A172 (cell line): ENCODE data around the gene ICE2. TPM values are rescaled to one million over a fixed set of nuclear protein-coding genes. Genes with fewer than 3 reads are reported as not detected.

Experiments
- DNase-seq: peaks from one replicate; pipeline ENCODE4 v3.0.0-alpha.2; 2015; ENCODE audit warnings: low spot score
- total RNA-seq: library from RNA; depleted of rRNA; stranded (reverse); fragments of >200 nt; shearing (Covaris generic); gene quantifications from 2 replicates; pipeline ENCODE4 v1.2.3, GENCODE V29; 2014; rRNA removed

Gene ICE2, protein sequence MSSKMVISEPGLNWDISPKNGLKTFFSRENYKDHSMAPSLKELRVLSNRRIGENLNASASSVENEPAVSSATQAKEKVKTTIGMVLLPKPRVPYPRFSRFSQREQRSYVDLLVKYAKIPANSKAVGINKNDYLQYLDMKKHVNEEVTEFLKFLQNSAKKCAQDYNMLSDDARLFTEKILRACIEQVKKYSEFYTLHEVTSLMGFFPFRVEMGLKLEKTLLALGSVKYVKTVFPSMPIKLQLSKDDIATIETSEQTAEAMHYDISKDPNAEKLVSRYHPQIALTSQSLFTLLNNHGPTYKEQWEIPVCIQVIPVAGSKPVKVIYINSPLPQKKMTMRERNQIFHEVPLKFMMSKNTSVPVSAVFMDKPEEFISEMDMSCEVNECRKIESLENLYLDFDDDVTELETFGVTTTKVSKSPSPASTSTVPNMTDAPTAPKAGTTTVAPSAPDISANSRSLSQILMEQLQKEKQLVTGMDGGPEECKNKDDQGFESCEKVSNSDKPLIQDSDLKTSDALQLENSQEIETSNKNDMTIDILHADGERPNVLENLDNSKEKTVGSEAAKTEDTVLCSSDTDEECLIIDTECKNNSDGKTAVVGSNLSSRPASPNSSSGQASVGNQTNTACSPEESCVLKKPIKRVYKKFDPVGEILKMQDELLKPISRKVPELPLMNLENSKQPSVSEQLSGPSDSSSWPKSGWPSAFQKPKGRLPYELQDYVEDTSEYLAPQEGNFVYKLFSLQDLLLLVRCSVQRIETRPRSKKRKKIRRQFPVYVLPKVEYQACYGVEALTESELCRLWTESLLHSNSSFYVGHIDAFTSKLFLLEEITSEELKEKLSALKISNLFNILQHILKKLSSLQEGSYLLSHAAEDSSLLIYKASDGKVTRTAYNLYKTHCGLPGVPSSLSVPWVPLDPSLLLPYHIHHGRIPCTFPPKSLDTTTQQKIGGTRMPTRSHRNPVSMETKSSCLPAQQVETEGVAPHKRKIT
- total RNA-seq = 29.2 and 31.9 TPM in 2 replicates

DNA sequence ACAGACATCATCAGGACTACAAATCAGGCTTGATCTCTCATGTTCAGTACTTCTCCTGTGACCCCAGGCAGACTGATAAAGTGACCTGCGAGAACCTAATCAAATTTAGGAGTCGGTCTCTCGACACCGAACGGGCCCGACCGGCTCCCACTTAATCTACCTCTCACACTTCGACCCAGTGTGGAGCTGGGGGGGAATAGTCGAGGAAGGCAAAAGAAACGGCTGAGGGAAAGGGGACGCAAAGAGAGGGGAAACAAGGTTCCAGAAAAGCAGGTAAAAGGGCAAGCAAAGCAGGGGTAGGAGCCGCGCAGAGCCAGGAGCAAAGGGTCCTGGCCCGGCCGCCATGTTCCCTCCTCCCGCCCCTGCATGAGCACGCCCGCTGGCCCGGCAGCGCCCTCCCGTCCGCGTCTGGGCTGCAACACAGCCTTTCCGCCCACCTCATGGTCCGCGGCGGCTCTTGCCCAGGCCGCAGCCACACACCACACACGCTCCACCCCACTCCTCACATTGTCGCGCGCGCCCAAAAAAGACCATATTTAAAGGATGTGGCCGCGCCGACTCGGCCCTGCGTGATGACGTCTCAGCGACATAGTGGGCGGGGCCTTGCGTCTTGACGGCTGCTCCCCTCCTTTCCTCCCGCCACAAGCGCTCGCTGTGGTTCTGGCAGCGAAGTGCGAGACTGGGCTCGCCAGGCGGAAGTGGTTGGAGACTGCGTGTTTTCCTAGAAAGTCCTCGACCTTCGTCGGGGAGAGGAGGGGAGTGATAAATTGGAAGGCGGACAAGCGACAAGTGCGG is at the start of gene ICE2:
Gene ICE2 (minus strand): TSS at position 577 of the 795 bp plus-strand sequence. CDS start 1,165 bp downstream, outside the sequence.
- DNase-seq = peak; percentile 88

DNA sequence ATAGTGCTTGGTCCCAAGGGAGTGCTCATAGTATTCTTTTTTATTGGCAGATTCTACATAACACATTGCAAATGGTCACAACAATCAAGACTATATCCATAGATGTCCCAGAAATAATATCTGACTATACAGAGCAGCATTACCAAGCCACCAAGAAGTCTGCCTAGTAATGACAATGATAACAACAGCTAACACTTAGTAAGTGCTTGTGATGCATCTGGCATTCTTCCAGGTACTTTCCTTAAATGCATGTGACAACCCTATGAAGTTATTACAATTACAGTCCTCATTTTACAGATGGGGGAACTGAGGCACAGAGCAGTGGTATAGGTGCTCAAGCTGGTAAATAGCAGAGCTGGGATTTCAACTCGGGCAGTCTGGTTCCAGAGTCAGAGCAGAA is 49.6 kb upstream of the ICE2 start:
- peak; percentile 16 for DNase-seq

DNA sequence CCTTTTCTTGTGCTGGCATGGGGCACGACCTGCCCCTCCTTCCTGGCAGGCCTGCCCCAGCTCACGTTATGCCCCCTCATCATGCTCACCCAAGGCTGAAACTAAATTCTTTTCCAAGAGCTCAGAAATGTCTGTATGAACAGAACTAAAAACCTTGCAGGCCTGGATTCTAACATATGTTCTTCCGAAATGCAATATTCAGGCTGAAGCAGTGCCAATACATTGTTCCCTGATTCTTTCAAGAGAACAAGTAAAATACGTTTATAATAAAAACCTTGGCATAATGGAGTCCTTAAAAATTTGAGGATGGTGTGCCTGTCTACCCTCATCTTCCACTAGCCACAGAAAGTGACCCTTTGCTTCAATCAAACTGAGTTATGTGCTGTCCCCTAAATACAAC is 48.5 kb upstream of the ICE2 start:
- no peak for DNase-seq

DNA sequence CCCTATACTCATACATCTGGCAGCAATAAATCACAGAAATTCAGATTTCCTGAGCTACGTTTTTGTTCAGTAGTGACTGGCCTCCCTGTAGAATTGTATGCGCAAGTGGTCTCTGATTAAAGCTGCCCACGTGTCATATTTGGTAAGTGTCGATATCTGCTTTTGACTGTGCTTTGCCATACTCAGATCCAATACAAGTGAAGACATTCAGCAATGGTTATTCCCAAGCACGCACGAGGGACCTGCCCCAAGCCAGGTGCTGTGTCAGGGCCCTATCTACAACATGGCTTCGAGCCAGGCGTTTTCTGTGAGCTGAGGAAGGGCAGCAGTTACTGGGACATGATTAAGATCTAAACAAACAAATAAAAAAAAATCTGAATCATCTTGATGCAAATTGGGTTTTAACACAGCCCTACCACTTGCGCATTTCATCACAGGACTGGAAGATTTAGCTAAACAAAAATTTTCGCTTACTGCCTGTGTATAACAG is 47.2 kb upstream of the ICE2 start:
- no peak for DNase-seq

DNA sequence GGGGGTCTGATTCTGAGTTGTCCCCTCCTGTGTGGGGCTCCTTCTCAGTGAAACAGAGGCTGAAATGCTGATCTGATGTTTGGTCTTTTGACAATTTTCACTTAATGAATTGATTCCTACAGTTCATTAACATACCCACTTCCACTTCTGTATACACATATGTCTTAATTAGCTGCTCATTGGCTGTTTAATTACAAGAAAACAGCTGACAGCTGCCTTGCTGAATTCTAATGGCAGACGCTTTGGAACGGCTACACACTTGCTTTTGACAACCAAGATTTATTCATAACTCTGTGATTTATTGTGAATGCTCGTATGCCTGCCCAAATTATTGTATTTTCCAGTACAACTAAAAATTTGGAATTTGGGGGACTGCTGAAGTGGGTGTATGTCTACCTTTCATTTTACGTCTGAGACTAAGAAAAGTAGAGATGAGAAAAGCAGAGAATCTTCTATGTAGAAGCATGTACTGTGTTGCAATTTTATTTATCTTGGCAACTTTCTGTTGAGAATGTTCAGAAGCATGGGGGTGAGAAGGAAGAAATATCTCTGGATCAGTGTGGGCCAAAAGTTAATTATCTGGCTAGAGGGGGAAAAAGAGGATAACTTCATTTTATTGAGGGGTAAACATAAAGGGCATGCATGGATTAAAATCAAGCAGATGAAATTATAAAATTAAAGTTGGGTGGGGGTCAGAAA is 46.5 kb upstream of the ICE2 start:
- no peak for DNase-seq

DNA sequence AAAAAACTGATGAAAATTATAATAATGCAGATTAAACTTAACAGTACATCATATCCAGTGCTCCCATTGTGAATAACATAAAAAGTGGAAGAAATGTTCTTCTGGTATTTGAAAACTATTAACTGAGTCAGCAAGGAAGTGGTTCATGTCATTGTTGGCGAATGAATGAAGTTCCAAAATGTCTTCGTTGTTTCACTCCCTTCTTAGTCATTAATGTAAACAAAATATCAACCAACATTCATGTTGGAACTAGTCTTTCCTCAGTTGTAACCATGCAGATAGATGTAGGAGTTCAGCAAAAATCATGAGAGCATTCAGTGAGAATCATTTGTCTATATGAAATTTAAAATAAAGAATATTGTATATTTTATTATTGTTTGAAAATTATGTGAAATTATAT is 44.1 kb upstream of the ICE2 start:
- peak; percentile 6 for DNase-seq

DNA sequence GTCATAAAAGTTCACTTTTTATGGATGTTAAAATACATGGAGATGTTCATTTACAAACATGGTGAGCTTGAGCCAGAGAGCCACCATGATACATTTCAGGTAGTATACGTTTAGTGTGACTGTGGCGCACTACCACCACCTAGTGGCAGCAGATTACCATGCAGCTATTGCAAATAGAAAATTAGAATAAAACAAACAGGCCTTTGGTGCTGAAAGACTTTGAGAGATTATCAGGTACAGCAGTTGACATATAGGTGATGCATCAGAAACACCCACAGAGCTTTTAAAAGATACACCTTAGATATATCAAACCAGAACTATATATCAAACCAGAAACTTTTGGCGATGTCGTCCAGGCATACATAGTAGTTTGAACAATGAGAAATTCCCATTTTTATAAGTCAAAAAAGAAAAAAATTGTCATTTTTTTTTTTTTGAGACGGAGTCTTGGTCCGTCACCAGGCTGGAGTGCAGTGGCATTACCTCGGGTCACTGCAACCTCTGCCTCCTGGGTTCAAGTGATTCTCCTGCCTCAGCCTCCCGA is 42.0 kb upstream of the ICE2 start:
- DNase-seq = peak; percentile 49

DNA sequence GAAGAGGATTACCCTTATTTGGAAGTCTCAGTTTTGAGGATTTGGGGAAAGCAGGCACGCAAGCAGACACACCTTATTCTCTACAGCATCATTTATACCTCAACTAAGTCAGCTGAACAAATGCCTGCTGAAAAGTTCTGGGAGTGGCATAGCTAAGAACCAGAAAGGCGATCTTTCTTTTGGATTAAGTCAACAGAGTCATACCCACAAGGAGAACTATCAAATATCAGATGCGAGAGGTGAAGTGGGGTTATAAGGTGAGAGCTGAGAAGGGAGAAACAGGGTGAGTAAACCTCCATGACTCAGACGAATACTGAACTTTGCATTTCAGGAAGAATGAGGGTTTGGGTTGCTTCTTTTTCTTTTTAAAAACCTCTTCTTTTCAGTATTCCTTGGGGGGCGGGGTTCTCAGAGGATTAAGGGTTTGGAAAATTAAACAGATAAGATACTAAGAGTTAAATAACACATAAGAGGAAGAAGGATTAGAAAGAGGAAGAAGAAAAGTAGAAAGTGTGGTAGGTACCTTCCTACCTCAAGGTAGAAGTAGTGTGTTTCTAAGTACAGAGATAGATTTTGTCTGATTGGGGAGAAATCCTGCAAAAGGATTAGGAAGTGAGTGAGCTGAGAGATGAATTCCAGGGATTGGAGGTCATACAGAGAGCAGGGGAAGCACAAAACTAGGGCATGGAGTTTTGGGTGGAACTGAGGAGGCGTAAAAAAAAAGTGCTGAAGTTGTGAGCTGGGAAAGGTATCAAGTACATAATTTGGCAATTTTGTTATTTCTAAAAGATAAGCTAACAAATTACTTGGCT is 41.3 kb upstream of the ICE2 start:
- peak; percentile 27 for DNase-seq

DNA sequence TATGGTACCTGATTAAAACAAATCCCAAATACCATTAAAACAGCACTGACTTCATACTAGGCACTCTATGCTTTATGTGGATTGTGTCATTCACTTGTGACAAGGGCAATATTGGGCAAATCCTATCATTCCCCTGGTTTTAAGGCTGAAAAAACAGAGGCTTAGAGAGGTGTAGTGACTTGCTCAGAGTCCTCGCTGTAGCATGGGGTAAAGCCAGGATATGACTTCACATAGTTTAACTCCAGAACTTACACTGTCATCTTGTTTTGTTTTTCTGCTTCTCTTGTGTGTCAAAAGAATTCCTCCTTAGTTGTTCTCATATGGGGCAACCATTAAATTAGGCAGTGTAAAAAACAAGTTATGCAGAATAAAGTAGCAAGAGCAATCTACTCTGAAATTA is 40.3 kb upstream of the ICE2 start:
- no peak for DNase-seq

DNA sequence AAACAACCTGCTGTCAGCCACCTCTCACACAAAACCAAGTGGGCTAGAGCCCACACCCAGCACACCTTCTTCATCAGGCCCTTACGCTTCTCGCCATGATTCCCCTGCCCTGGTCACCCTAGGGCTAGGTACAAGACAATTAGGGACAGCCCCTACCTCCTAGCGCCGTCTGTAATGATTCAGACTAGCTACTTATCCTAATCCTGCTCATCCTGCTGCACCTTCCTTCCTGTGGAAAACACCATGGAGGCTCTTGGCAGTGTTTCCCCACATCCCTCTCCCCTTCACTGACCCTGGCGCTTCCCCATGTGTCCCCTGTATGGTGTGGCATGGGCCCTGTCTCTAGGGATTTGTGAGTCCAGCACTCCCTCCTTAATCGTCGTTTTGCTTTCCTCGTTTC is 39.6 kb upstream of the ICE2 start:
- no peak for DNase-seq

DNA sequence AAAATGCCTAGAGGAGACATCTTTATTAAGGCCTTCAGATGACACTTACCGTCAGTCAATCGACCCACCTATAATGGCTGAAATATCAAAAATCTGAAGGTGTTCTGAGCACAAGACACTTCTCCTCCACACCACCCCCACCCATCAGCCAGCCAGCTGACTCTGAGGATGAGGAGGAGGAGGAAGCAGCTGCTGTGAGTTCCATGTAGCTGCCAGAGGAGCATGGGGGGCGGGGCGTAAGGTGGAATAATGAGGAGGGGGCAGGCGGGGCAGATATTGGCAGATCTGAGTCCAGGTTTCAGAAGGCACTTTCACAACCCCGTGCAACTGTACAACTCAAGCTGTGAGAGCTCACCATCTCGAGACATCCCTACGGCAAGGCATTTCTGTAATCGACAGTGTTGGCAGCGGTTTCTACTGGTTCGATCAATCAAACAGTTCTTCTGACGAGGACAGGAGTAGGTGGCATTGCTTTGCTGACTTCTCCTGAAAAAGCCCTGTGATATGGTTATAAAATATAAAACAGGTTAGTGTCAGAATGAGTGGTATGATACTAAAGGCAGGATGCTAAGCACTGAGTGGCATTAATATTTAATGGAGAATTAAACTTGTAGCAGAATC is 35.4 kb upstream of the ICE2 start:
- DNase-seq = no peak

DNA sequence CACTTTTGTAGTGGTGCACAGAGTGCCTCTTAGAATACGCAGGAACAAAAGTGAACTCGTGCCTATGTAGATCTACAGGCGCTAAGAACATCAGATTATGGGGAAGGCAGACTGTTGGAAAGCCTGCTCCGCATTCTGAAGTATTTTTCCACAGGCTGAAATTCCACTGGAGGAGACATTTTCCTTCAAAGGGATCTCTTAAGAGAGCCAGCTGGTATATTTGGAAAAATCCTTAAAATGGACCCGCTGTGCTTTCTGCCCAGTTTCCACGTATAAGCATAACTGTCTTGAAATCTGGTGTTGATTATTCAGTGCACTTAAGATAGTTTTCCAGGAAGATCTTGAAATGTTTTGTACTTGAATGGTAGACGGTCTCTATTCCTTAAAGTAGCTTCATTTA is 34.7 kb upstream of the ICE2 start:
- DNase-seq = no peak

DNA sequence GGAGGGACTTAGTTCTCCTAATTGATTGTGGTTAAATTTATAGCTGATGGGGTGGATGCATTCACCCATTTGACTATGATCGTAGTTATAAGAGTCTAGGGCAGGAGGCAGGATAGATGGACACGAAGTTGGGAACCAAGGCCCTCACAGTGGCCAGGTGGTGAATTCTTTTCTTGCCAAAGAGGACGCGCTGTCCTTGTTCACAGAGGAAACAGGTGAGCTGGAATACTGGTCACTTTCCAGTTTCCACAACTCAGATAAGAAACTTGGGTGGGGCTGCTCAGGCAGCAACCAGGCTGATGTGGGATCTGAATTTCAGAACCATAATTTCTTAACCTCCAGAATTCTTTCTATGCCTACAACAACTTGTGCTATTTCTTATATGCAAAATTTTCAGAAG is 34.0 kb upstream of the ICE2 start:
- DNase-seq = no peak

DNA sequence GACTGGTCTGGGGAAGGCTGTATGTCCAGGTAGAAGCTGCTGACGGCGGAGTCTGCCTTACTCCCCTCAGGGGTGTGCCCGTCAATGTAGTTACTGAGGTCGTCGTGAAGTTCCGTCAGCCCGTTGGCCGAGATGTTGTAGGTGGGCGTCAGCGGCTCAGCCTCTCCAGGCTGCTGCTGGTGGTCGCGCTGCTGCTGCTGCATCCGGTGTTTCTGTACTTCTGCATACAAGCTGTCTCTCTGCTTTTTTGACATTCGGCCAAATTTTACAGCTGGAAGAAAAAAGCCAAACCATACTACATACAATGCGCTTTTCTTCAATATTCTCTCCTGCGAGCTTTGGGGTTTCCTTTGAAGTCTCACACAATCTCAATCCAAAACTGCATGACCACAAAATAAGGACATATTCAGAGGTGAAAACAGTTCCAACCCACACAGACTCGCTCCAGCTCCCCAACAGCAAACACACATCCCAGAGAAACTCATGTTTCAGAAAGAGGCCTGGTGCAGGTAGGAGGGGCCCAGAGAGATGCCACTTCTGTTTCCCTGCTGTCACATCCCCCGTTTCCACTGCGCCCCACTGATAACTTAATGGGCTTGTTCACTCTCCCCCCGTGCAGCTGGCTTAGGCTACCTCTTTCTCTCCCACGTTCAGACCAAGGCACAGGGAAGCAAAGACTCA is 32.5 kb upstream of the ICE2 start:
- DNase-seq = no peak

DNA sequence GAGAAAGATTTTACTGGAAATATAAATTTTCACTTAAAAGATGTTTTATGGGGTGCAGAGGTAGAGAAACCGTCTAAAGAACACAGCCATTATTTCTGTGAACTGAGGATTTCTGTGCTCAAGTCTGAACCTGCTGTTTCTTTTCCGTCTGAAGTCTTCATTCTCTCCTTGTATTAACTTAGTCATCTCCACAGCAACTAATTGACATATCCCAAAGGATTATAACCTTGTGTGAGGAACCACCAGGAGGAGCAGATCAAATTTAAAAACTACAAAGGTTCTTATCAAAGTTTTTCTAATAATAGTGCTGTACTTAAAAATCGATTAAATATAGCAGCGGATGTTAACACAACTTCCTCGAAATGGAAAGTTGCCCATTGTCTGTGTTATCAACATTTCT is 31.1 kb upstream of the ICE2 start:
- DNase-seq = no peak

DNA sequence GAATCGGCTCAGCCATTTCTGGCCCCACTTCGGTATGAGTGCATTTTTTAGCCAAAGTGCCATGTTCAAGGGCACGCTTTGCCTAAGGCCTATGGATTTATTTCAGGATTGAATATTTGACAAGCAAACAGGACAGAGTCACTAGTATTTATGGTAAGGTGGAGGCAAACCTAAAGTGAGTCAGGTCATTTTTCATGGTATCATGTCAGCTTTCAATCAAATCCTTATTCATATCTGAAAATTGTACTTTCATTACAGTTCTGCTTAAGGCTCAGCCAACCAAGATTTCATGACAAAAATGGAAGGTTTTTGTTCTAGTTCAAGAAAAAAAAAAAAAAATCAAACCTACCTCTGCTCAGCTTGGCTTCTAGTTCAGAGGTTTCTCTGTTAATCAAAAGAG is 30.5 kb upstream of the ICE2 start:
- no peak for DNase-seq

DNA sequence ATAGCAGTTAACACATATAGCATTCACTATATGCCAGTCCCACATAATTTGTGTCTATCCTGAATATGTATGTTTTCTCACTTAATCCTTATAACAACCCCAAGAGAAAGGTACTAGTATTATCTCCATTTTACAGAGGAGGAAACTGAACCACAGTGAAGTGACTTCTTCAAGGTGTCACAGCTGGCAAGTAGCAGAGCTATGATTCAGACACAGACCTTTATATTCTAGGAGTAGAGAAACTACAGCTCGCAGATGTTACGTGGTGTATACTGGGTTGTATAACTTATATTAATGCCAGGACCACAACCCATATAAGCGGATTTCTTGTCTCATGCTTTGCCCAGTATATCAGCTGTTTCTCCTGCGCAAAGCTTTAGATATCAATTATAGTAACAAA is 29.5 kb upstream of the ICE2 start:
- DNase-seq = no peak

DNA sequence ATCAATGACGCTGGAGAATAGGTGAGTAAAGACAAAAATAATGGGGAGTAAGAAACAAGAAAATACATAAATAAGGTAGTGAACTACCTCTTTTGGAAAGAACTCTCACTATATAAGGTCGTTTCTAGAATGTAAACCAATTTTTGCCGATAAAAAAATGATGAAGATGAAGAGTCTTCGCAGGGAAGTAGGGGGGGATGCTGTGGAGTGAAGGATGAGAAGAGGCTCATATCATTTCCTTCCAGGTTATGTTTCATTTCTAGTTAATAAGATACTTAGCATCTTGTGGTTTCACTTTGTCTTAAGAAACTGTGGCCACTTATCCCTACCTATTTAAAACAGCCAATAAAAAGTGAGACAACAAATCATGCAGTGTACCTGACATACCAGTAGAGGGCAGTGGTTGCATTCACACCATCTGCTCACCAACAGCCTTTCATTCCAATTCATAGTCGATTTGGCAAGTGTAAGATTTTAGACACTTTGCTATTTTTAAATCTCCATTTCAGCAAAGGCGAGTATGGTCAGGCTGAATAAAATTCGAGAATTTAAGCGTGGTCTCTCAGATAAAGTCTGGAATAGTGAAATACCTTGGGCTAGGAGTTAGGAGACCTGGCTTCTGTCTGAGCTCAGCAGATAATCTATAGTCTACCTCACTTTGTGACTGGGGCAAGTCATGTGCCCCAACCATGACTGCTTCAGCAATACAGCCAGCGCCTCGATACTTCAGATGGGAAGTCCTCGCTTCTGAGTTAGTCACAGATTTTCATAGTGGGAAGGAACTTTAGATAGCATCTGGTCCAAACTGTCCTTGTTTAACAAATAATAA is 28.9 kb upstream of the ICE2 start:
- DNase-seq = peak; percentile 64
